GM12873 (cell line): Measurements from ENCODE around the gene ODAPH.

ENCODE experiments used
- CTCF ChIP-seq: IDR thresholded peaks from 2 replicates; pipeline ENCODE4 v1.5.1; 2012; ENCODE audit warnings: low read depth, mild to moderate bottlenecking, moderate library complexity, low read length, control low read depth; ENCODE audit not compliant: insufficient read depth; ENCODE audit errors: missing control alignments

ODAPH gene

DNA sequence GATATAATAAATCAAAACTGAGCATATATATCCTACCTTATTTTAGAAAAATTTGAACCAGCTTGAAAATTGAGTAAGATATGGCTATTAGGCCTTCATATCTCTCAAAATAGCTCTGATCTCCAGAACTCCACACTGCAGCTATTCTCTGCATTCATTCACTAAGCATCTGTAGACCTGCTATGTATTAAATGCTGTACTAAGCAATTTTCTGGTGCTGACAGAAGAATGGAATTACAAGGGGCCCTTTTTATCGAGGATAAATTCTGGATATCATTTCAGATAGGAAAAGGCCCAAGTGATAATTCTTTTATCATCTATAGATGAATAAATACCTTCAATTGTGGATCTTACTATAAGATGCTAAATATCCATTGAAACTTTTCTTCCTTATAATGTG is 39.7 kb upstream of the ODAPH start:
- TF ChIP-seq CTCF: no peak

DNA sequence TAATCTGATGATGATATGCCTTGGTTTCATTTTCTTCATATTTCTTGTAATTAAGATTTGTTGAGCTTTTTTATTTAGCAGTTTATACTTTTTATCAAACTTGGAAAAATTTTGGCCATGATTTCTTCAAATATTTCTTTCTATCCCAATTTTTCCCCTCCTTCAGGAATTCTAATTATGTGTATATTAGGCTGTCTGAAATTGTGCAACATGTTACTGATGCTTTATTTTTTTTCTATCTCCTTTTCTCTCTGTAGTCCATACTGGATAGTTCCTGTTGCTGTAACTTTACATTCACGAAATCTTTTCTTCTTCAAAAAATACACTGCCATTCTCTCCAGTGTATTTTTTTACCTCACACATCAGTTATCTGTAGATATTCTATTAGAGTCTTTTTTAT is 30.8 kb upstream of the ODAPH start:
- TF ChIP-seq CTCF: no peak

DNA sequence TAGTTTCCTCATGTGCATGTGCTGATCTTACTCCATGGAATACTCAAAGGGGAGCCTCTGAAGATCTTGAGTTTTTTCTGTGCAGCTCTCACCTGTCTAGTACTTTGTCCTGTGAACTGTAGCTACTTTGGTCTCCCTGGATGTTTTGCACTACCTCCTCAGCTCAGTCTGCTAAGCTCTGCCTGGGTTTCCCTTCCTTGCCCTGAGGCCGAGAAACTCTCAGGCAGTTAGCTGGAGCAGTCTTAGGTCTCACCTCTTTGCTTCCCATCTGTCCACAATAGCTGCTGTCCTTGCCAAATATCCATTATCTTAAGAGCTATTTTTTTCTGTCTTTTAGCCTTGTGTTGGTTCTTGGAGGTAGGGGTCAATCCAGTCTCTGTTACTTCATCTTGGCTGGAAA is 30.0 kb upstream of the ODAPH start:
- TF ChIP-seq CTCF: no peak

- TF ChIP-seq CTCF: no peak
Measured at GRCh38 chr4:75527482-75527881, 28.4 kb upstream of the ODAPH start.

GRCh38 chr4:75530556-75531322 is 25.1 kb upstream of the ODAPH start:
- no peak for TF ChIP-seq CTCF

DNA sequence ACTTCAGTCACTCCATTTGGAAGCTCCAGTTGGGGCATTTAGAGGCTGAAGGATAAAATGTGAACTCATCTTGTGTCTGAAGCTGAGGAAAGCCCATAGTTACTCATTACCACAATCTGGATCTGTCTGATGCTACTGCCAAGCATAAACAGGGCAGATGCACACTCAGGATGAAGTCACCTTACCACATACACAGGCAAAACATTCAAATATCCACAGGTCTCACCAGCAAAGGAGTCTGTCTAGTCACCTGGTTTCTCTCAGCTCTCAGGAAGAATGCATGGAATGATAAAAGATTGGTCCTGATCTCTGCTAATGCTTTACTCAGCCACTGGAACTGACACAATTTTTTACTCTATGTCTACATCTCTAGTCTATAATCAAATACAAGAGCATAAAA is 13.0 kb upstream of the ODAPH start:
- TF ChIP-seq CTCF: no peak

GRCh38 chr4:75544870-75545269 is 11.0 kb upstream of the ODAPH start:
- no peak for TF ChIP-seq CTCF
